DMS114 treated with DMSO at 0.1 percent for 48 hours (cell line): ENCODE results near the gene DNAJC1.

Experiments used
- DNase-seq: peaks from one replicate; lab custom pipeline; 2025; ENCODE audit not compliant: unreplicated experiment; lab: John Stamatoyannopoulos, UW

Gene DNAJC1

GRCh38 chr10:21771219-21771618, 232.3 kb downstream of the DNAJC1 start:
- no peak for DNase-seq

- DNase-seq, result no peak
Measured at GRCh38 chr10:21769041-21769440, 234.5 kb downstream of the DNAJC1 start.

GRCh38 chr10:21764466-21765189, 238.9 kb downstream of the DNAJC1 start:
- DNase-seq, result no peak

GRCh38 chr10:21760332-21760731, 243.2 kb downstream of the DNAJC1 start:
- no peak for DNase-seq

GRCh38 chr10:21759232-21759631, 244.3 kb downstream of the DNAJC1 start:
- no peak for DNase-seq

GRCh38 chr10:21758696-21759095, 244.8 kb downstream of the DNAJC1 start:
- no peak for DNase-seq

- no peak for DNase-seq
Measured at GRCh38 chr10:21758239-21758638, 245.3 kb downstream of the DNAJC1 start.

GRCh38 chr10:21757185-21757901, 246.2 kb downstream of the DNAJC1 start:
- no peak for DNase-seq

- DNase-seq, result no peak
Measured at GRCh38 chr10:21756707-21757106, 246.8 kb downstream of the DNAJC1 start.

- no peak for DNase-seq
Measured at GRCh38 chr10:21754410-21755011, 249.0 kb downstream of the DNAJC1 start.

GRCh38 chr10:21753497-21754270, 249.8 kb downstream of the DNAJC1 start:
- DNase-seq, result no peak

- DNase-seq, result no peak
Measured at GRCh38 chr10:21751341-21752310, 251.9 kb downstream of the DNAJC1 start.

- no peak for DNase-seq
Measured at GRCh38 chr10:21750424-21750823, 253.1 kb downstream of the DNAJC1 start.

GRCh38 chr10:21749788-21750187, 253.7 kb downstream of the DNAJC1 start:
- no peak for DNase-seq

GRCh38 chr10:21747809-21748208, 255.7 kb downstream of the DNAJC1 start:
- no peak for DNase-seq

- no peak for DNase-seq
Measured at GRCh38 chr10:21746118-21746517, 257.4 kb downstream of the DNAJC1 start.

GRCh38 chr10:21744223-21744622, 259.3 kb downstream of the DNAJC1 start:
- DNase-seq, result no peak

GRCh38 chr10:21742740-21743412, 260.7 kb downstream of the DNAJC1 start:
- DNase-seq, result no peak

- no peak for DNase-seq
Measured at GRCh38 chr10:21740989-21741388, 262.5 kb downstream of the DNAJC1 start.

GRCh38 chr10:21737106-21737505, 266.4 kb downstream of the DNAJC1 start:
- DNase-seq, result no peak
